SK-N-SH treated with all-trans-retinoic acid at 6 μM for 48 hours (cell line): ENCODE measurements around the gene TRIM69.

Source experiments
- ARNTL ChIP-seq: fragments of 450-650 bp; formaldehyde crosslinking; IDR thresholded peaks from 2 replicates; pipeline ENCODE4 v1.5.0; 2020; ENCODE audit warnings: low read depth, mild to moderate bottlenecking, moderate library complexity, borderline replicate concordance
- BACH2 ChIP-seq: fragments of 250-450 bp; sonication (Bioruptor Pico); IDR thresholded peaks from 2 replicates; pipeline ENCODE4 v1.9.0; 2021; ENCODE audit warnings: mild to moderate bottlenecking, borderline replicate concordance
- GLIS3 ChIP-seq: fragments of 250-450 bp; sonication (Bioruptor Pico); IDR thresholded peaks from 2 replicates; pipeline ENCODE4 v1.5.0; 2020; ENCODE audit warnings: mild to moderate bottlenecking, moderate library complexity
- PATZ1 ChIP-seq: fragments of 250-450 bp; sonication (Bioruptor Pico); IDR thresholded peaks from 2 replicates; pipeline ENCODE4 v1.8.0; 2020; ENCODE audit warnings: mild to moderate bottlenecking, moderate library complexity, borderline replicate concordance
- SNAI2 ChIP-seq: fragments of 250-450 bp; sonication (Bioruptor Pico); IDR thresholded peaks from 2 replicates; pipeline ENCODE4 v1.5.0; 2020; ENCODE audit warnings: mild to moderate bottlenecking, moderate library complexity
- TOX ChIP-seq: fragments of 250-450 bp; sonication (Bioruptor Pico); IDR thresholded peaks from 2 replicates; pipeline ENCODE4 v1.8.0; 2021; ENCODE audit warnings: mild to moderate bottlenecking, moderate library complexity, borderline replicate concordance
- ZNF70 ChIP-seq: fragments of 450-650 bp; formaldehyde crosslinking; IDR thresholded peaks from 2 replicates; pipeline ENCODE4 v1.5.0; 2020; ENCODE audit warnings: mild to moderate bottlenecking, moderate library complexity
- TF ChIP-seq, protein P1 (sequence below): fragments of 250-450 bp; sonication (Bioruptor Pico); IDR thresholded peaks from 2 replicates; pipeline ENCODE4 v1.5.1; 2020; ENCODE audit warnings: low read depth, mild to moderate bottlenecking, moderate library complexity
- TF ChIP-seq, protein P2 (sequence below): fragments of 250-450 bp; sonication (Bioruptor Pico); IDR thresholded peaks from 2 replicates; pipeline ENCODE4 v1.5.1; 2021; ENCODE audit warnings: mild to moderate bottlenecking, moderate library complexity

DNA sequence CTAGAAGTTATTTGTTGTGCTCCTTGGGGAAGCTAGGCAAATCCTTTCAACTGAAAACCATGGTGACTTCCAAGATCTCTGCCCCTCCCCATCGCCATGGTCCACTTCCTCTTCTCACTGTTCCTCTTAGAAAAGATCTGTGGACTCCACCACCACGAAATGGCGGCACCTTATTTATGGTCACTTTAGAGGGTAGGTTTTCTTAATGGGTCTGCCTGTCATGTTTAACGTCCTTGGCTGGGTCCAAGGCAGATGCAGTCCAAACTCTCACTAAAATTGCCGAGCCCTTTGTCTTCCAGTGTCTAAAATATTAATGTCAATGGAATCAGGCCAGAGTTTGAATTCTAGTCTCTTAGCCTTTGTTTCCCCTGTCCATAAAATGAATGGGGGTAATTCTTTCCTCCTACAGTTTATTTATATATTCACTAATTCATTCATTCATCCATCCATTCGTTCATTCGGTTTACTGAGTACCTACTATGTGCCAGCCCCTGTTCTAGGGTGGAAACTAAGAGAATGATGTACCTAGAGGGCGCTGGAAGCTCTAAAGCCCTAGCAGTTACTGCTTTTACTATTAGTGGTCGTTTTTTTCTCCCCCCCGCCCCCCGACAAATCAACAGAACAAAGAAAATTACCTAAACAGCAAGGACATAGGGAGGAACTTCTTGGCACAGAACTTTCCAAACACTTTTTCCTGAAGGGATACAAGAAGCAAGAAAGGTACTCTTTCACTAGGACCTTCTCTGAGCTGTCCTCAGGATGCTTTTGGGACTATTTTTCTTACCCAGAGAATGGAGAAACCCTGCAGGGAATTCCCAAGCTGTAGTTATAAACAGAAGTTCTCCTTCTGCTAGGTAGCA, 25.9 kb upstream of the TRIM69 start:
- TF ChIP-seq, protein P1, sequence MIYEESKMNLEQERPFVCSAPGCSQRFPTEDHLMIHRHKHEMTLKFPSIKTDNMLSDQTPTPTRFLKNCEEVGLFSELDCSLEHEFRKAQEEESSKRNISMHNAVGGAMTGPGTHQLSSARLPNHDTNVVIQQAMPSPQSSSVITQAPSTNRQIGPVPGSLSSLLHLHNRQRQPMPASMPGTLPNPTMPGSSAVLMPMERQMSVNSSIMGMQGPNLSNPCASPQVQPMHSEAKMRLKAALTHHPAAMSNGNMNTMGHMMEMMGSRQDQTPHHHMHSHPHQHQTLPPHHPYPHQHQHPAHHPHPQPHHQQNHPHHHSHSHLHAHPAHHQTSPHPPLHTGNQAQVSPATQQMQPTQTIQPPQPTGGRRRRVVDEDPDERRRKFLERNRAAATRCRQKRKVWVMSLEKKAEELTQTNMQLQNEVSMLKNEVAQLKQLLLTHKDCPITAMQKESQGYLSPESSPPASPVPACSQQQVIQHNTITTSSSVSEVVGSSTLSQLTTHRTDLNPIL (CRISPR knock-in tag) = no peak
- TF ChIP-seq BACH2 (CRISPR knock-in tag) (no peak), TOX (no peak), GLIS3 (CRISPR knock-in tag) (no peak), SNAI2 (CRISPR knock-in tag) (no peak), ARNTL (CRISPR knock-in tag) (no peak), ZNF70 (CRISPR knock-in tag) (no peak), PATZ1 (no peak)
- TF ChIP-seq, protein P2, sequence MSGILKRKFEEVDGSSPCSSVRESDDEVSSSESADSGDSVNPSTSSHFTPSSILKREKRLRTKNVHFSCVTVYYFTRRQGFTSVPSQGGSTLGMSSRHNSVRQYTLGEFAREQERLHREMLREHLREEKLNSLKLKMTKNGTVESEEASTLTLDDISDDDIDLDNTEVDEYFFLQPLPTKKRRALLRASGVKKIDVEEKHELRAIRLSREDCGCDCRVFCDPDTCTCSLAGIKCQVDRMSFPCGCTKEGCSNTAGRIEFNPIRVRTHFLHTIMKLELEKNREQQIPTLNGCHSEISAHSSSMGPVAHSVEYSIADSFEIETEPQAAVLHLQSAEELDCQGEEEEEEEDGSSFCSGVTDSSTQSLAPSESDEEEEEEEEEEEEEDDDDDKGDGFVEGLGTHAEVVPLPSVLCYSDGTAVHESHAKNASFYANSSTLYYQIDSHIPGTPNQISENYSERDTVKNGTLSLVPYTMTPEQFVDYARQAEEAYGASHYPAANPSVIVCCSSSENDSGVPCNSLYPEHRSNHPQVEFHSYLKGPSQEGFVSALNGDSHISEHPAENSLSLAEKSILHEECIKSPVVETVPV (CRISPR knock-in tag) = no peak
